K562 (cell line): ENCODE data around the gene NMB. TPM values are rescaled to one million over a fixed set of nuclear protein-coding genes. Genes with fewer than 3 reads are reported as not detected.

Experiments used
- ATF1 ChIP-seq, 2 experiments: fragments of 450-650 bp in 1 of 2; IDR thresholded peaks; 2 replicates each; pipeline ENCODE4 v1.6.1; 2016; ENCODE audit warnings: missing compliant biosample characterization in 1 of 2, missing genetic modification characterization in 1 of 2
- CBX1 ChIP-seq: sonication (generic); IDR thresholded peaks from 2 replicates; pipeline ENCODE4 v1.6.1; 2016; ENCODE audit warnings: antibody characterized with exemption, low read depth, mild to moderate bottlenecking
- ELF2 ChIP-seq: fragments of 250-450 bp; sonication (Bioruptor Pico); IDR thresholded peaks from 2 replicates; pipeline ENCODE4 v1.5.0; 2021; ENCODE audit warnings: mild to moderate bottlenecking
- ESRRB ChIP-seq: fragments of 250-450 bp; sonication (Bioruptor Pico); IDR thresholded peaks from 2 replicates; pipeline ENCODE4 v1.5.0; 2020; ENCODE audit warnings: mild to moderate bottlenecking, moderate library complexity, borderline replicate concordance
- HDAC8 ChIP-seq: fragments of 450-650 bp; IDR thresholded peaks from 2 replicates; pipeline ENCODE4 v1.6.1; 2016; ENCODE audit warnings: mild to moderate bottlenecking, missing genetic modification characterization, moderate library complexity, missing compliant biosample characterization
- LEF1 ChIP-seq: fragments of 450-650 bp; IDR thresholded peaks from 2 replicates; pipeline ENCODE4 v1.6.1; 2016; ENCODE audit warnings: mild to moderate bottlenecking
- NFRKB ChIP-seq: fragments of 450-650 bp; IDR thresholded peaks from 2 replicates; pipeline ENCODE4 v1.6.1; 2016; ENCODE audit warnings: low read depth
- RAD51 ChIP-seq: fragments of 450-650 bp; IDR thresholded peaks from 2 replicates; pipeline ENCODE4 v1.7.1; 2016; ENCODE audit warnings: low read depth, mild to moderate bottlenecking, borderline replicate concordance
- RBBP5 ChIP-seq: fragments of 200-600 bp; sonication (generic); IDR thresholded peaks from 2 replicates; pipeline ENCODE4 v1.6.1; 2012; ENCODE audit warnings: borderline replicate concordance, mild to moderate bottlenecking, low read length, control low read depth, inconsistent platforms; ENCODE audit not compliant: insufficient read depth, poor library complexity, severe bottlenecking
- RBM22 ChIP-seq: fragments of 200-400 bp; formaldehyde crosslinking; IDR thresholded peaks from 2 replicates; pipeline ENCODE4 v1.6.1; 2018; ENCODE audit warnings: low read length, low read depth; ENCODE audit not compliant: poor library complexity, severe bottlenecking
- RFX7 ChIP-seq: fragments of 250-450 bp; sonication (Bioruptor Pico); IDR thresholded peaks from 2 replicates; pipeline ENCODE4 v1.5.1; 2021; ENCODE audit warnings: mild to moderate bottlenecking
- TAL1 ChIP-seq: fragments of 450-650 bp; IDR thresholded peaks from 2 replicates; pipeline ENCODE4 v1.6.1; 2016; ENCODE audit warnings: mild to moderate bottlenecking
- TCF7 ChIP-seq: sonication (generic); IDR thresholded peaks from 2 replicates; pipeline ENCODE4 v1.6.1; 2016; ENCODE audit warnings: antibody characterized with exemption, borderline replicate concordance
- TFAM ChIP-seq: fragments of 250-450 bp; sonication (Bioruptor Pico); conservative IDR thresholded peaks from 2 replicates; pipeline ENCODE4 v1.5.0; 2021; ENCODE audit warnings: mild to moderate bottlenecking, moderate library complexity
- TGIF2 ChIP-seq: sonication (generic); formaldehyde crosslinking; IDR thresholded peaks from 2 replicates; pipeline ENCODE4 v1.8.1; 2022; ENCODE audit warnings: mild to moderate bottlenecking, missing genetic modification reagents, moderate library complexity
- ZBTB1 ChIP-seq: sonication (generic); formaldehyde crosslinking; IDR thresholded peaks from 2 replicates; pipeline ENCODE4 v1.8.1; 2023; ENCODE audit warnings: missing genetic modification reagents, low read depth, mild to moderate bottlenecking, borderline replicate concordance
- ZBTB7A ChIP-seq: IDR thresholded peaks from 2 replicates; pipeline ENCODE4 v1.6.1; 2011; ENCODE audit warnings: low read depth, mild to moderate bottlenecking, low read length, moderate library complexity, borderline replicate concordance; ENCODE audit not compliant: control insufficient read depth
- ZNF449 ChIP-seq: fragments of 250-450 bp; sonication (Bioruptor Pico); IDR thresholded peaks from 2 replicates; pipeline ENCODE4 v1.8.0; 2022; ENCODE audit warnings: moderate library complexity, mild to moderate bottlenecking, inconsistent platforms
- ZNF507 ChIP-seq: conservative IDR thresholded peaks from 2 replicates; pipeline ENCODE4 v1.6.1; 2017; ENCODE audit warnings: missing genetic modification characterization, missing compliant biosample characterization
- ZNF551 ChIP-seq: fragments of 250-450 bp; sonication (Bioruptor Pico); IDR thresholded peaks from 2 replicates; pipeline ENCODE4 v1.5.0; 2021; ENCODE audit warnings: mild to moderate bottlenecking, moderate library complexity
- polyA plus RNA-seq, 8 experiments: library from polyadenylated mRNA; depleted of rRNA in 4 of 8; stranded (reverse) in 5 of 8; unstranded in 3 of 8; fragments of >200 nt; fragmentation: Nextera tagmentation in 2 of 8; fragmentation: Illumina TruSeq in 1 of 8; extraction: Ambion mirVana in 2 of 8; extraction: Trizol in 1 of 8; gene quantifications; 2 replicates each; pipeline versions ENCODE4 v1.2.1 to v1.2.3, GENCODE V29; 2011 to 2014; ENCODE audit warnings: inconsistent platforms in 1 of 8, missing spikeins in 1 of 8
- total RNA-seq, 7 experiments: library from RNA; depleted of rRNA in 6 of 7; stranded (reverse); fragments of >200 nt in 6 of 7; fragmentation: Illumina TruSeq in 2 of 7; extraction: Trizol in 2 of 7; gene quantifications; 2 replicates each; pipeline versions ENCODE4 v1.2.1 to v1.2.3, GENCODE V29; 2011 to 2021; ENCODE audit warnings: low replicate concordance in 1 of 7
- TF ChIP-seq, protein P1 (sequence below): sonication (generic); formaldehyde crosslinking; IDR thresholded peaks from 2 replicates; pipeline ENCODE4 v1.8.0; 2022; ENCODE audit warnings: mild to moderate bottlenecking, missing genetic modification reagents
- TF ChIP-seq, protein P2 (sequence below): fragments of 450-650 bp; IDR thresholded peaks from 2 replicates; pipeline ENCODE4 v1.6.1; 2017; ENCODE audit warnings: antibody characterized with exemption
- TF ChIP-seq, protein P3 (sequence below): sonication (generic); formaldehyde crosslinking; IDR thresholded peaks from 2 replicates; pipeline ENCODE4 v1.8.0; 2023; ENCODE audit warnings: mild to moderate bottlenecking, missing genetic modification reagents

The NMB gene
- total and polyA plus RNA-seq, 9 of the 15 experiments (the other 6 are each of a cell fraction or from before 2014, with no cell fraction given): 0.06 to 0.16 (median 0.09) TPM; not detected in 5

GRCh38 chr15:84633311-84634227, 24.4 kb downstream of the NMB start (continued):
- TF ChIP-seq CBX1 (no peak; the same call in 1 of the 2 replicates), ELF2 (CRISPR knock-in tag) (no peak), RAD51 (no peak), ZBTB7A (no peak), TGIF2 (CRISPR knock-in tag) (0 out of 2 replicates have a peak, but pooled peaks have one; percentile 42), TFAM (CRISPR knock-in tag) (no peak), RBBP5 (peak; percentile 95), ESRRB (CRISPR knock-in tag) (no peak), HDAC8 (tag) (no peak), RBM22 (no peak), RFX7 (CRISPR knock-in tag) (no peak), LEF1 (no peak), NFRKB (no peak), ZNF449 (CRISPR knock-in tag) (no peak), ZNF507 (no peak), TCF7 (no peak), ATF1 (CRISPR knock-in tag; IDR thresholded peaks at IDR 0.05) (no peak), ATF1 (tag; IDR thresholded peaks at IDR 0.05) (peak; percentile 28; the same call in 1 of the 2 replicates), ZBTB1 (CRISPR knock-in tag) (no peak), TAL1 (no peak), ZNF551 (CRISPR knock-in tag) (no peak)
- TF ChIP-seq, protein P1, sequence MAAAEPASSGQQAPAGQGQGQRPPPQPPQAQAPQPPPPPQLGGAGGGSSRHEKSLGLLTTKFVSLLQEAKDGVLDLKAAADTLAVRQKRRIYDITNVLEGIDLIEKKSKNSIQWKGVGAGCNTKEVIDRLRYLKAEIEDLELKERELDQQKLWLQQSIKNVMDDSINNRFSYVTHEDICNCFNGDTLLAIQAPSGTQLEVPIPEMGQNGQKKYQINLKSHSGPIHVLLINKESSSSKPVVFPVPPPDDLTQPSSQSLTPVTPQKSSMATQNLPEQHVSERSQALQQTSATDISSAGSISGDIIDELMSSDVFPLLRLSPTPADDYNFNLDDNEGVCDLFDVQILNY (CRISPR knock-in tag): no peak
- TF ChIP-seq, protein P2, sequence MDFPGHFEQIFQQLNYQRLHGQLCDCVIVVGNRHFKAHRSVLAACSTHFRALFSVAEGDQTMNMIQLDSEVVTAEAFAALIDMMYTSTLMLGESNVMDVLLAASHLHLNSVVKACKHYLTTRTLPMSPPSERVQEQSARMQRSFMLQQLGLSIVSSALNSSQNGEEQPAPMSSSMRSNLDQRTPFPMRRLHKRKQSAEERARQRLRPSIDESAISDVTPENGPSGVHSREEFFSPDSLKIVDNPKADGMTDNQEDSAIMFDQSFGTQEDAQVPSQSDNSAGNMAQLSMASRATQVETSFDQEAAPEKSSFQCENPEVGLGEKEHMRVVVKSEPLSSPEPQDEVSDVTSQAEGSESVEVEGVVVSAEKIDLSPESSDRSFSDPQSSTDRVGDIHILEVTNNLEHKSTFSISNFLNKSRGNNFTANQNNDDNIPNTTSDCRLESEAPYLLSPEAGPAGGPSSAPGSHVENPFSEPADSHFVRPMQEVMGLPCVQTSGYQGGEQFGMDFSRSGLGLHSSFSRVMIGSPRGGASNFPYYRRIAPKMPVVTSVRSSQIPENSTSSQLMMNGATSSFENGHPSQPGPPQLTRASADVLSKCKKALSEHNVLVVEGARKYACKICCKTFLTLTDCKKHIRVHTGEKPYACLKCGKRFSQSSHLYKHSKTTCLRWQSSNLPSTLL: no peak
- TF ChIP-seq, protein P3, sequence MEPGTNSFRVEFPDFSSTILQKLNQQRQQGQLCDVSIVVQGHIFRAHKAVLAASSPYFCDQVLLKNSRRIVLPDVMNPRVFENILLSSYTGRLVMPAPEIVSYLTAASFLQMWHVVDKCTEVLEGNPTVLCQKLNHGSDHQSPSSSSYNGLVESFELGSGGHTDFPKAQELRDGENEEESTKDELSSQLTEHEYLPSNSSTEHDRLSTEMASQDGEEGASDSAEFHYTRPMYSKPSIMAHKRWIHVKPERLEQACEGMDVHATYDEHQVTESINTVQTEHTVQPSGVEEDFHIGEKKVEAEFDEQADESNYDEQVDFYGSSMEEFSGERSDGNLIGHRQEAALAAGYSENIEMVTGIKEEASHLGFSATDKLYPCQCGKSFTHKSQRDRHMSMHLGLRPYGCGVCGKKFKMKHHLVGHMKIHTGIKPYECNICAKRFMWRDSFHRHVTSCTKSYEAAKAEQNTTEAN (CRISPR knock-in tag): no peak
